SK-N-SH (cell line): ENCODE data around the gene PRR20G. TPM values are rescaled to one million over a fixed set of nuclear protein-coding genes. Genes with fewer than 3 reads are reported as not detected.

Experiments used
- CTCF ChIA-PET: fragments of 300-600, 350-600 bp; formaldehyde crosslinking; extraction: SDS; loops from one replicate; lab custom pipeline; 2021; lab: Yijun Ruan, JAX
- POLR2A ChIA-PET: fragments of 350-600 bp; sonication (Branson Sonifier 250); formaldehyde crosslinking; extraction: SDS; loops from one replicate; lab custom pipeline; 2020; ENCODE audit warnings: antibody characterized with exemption, inconsistent platforms; lab: Yijun Ruan, JAX
- DNase-seq: peaks from one replicate; pipeline ENCODE4 v3.0.0; 2012
- H2AFZ ChIP-seq: fragments of 200-600 bp; sonication (generic); 2 replicates; pipeline ENCODE4 v1.8.1; 2016; ENCODE audit warnings: antibody characterized with exemption, mild to moderate bottlenecking, low read depth
- H3F3A ChIP-seq: fragments of 200-600 bp; sonication (generic); replicated peaks from 2 replicates; pipeline ENCODE3; 2016; ENCODE audit warnings: antibody characterized with exemption, mild to moderate bottlenecking; ENCODE audit not compliant: insufficient read depth
- H3K27ac ChIP-seq, 2 experiments: fragments of 200-500 bp in 1 of 2; fragments of 200-600 bp in 1 of 2; sonication (Bioruptor generic) in 1 of 2; sonication (generic), shearing (Covaris generic) in 1 of 2; 2 replicates each; pipeline versions ENCODE4 v1.5.1 to v1.6.1; 2014 to 2016; ENCODE audit warnings: low read depth in 2 of 2, inconsistent platforms in 1 of 2, low read length in 1 of 2, mild to moderate bottlenecking in 1 of 2, mixed read lengths in 1 of 2
- H3K27me3 ChIP-seq: fragments of 200-600 bp; sonication (generic), shearing (Covaris generic); 2 replicates; pipeline ENCODE4 v1.6.1; 2016; ENCODE audit warnings: mixed run types; ENCODE audit not compliant: insufficient read depth
- H3K36me3 ChIP-seq, 2 experiments: fragments of 200-500 bp in 1 of 2; fragments of 200-600 bp in 1 of 2; sonication (Bioruptor generic) in 1 of 2; sonication (generic) in 1 of 2; replicated peaks in 1 of 2; 2 replicates each; pipeline versions ENCODE3 to v1.5.1; 2014 to 2016; ENCODE audit warnings: low read length in 1 of 2, mild to moderate bottlenecking in 1 of 2; ENCODE audit not compliant: insufficient read depth in 2 of 2, control insufficient read depth in 1 of 2
- H3K4me1 ChIP-seq, 2 experiments: fragments of 200-500 bp in 1 of 2; fragments of 200-600 bp in 1 of 2; sonication (Bioruptor generic) in 1 of 2; sonication (generic), shearing (Covaris generic) in 1 of 2; 2 replicates each; pipeline versions ENCODE4 v1.5.1 to v1.6.1; 2014 to 2016; ENCODE audit warnings: low read depth in 1 of 2, low read length in 1 of 2, mixed run types in 1 of 2; ENCODE audit not compliant: insufficient read depth in 2 of 2, control insufficient read depth in 1 of 2
- H3K4me2 ChIP-seq: fragments of 200-600 bp; sonication (generic), shearing (Covaris generic); 2 replicates; pipeline ENCODE4 v1.6.1; 2017; ENCODE audit warnings: mixed run types
- H3K4me3 ChIP-seq, 2 experiments: fragments of 200-500 bp in 1 of 2; fragments of 200-600 bp in 1 of 2; sonication (Bioruptor generic) in 1 of 2; sonication (generic), shearing (Covaris generic) in 1 of 2; 2 replicates each; pipeline versions ENCODE4 v1.5.1 to v1.8.1; 2014 to 2016; ENCODE audit warnings: low read depth in 2 of 2, inconsistent platforms in 1 of 2, low read length in 1 of 2, mild to moderate bottlenecking in 1 of 2, mixed read lengths in 1 of 2, moderate library complexity in 1 of 2
- H3K79me2 ChIP-seq: fragments of 200-600 bp; sonication (generic); 2 replicates; pipeline ENCODE4 v1.8.1; 2017; ENCODE audit warnings: mild to moderate bottlenecking; ENCODE audit not compliant: insufficient read depth
- H3K9ac ChIP-seq: fragments of 200-600 bp; sonication (generic); 2 replicates; pipeline ENCODE4 v1.6.1; 2017; ENCODE audit warnings: mixed run types
- H3K9me2 ChIP-seq: fragments of 200-600 bp; sonication (generic); 2 replicates; pipeline ENCODE4 v1.6.1; 2017; ENCODE audit warnings: mixed run types
- H3K9me3 ChIP-seq: fragments of 200-600 bp; sonication (generic); 2 replicates; pipeline ENCODE4 v1.6.1; 2017; ENCODE audit warnings: mixed run types, mild to moderate bottlenecking, moderate library complexity
- H4K20me1 ChIP-seq: fragments of 200-600 bp; sonication (generic); 2 replicates; pipeline ENCODE4 v1.6.1; 2017; ENCODE audit warnings: mild to moderate bottlenecking, mixed run types; ENCODE audit not compliant: insufficient read depth
- CHD2 ChIP-seq: fragments of 150-350 bp; IDR thresholded peaks from 2 replicates; pipeline ENCODE4 v1.6.1; 2018; ENCODE audit warnings: low read length; ENCODE audit not compliant: partially characterized antibody
- CTCF ChIP-seq: fragments of 200-600 bp; sonication (generic); IDR thresholded peaks from 2 replicates; pipeline ENCODE4 v1.6.1; 2017; ENCODE audit warnings: antibody characterized with exemption, mild to moderate bottlenecking, moderate library complexity
- ELF1 ChIP-seq: IDR thresholded peaks from 2 replicates; pipeline ENCODE4 v1.4.0; 2012
- EP300 ChIP-seq, 2 experiments: IDR thresholded peaks; 2 replicates each; pipeline versions ENCODE4 v1.4.0 to v1.6.1; 2012; ENCODE audit warnings: borderline replicate concordance in 1 of 2, low read depth in 1 of 2, low read length in 1 of 2
- EZH2phosphoT487 ChIP-seq: fragments of 200-600 bp; sonication (generic); IDR thresholded peaks from 2 replicates; pipeline ENCODE4 v1.6.1; 2017; ENCODE audit warnings: low read depth, mixed run types, mild to moderate bottlenecking, antibody characterized with exemption, moderate library complexity, borderline replicate concordance
- FOSL2 ChIP-seq: IDR thresholded peaks from 2 replicates; pipeline ENCODE4 v1.4.0; 2012; ENCODE audit warnings: low read depth, mild to moderate bottlenecking, moderate library complexity, borderline replicate concordance
- FOXJ3 ChIP-seq: sonication (generic); formaldehyde crosslinking; IDR thresholded peaks from 2 replicates; pipeline ENCODE4 v1.5.1; 2020; ENCODE audit warnings: mild to moderate bottlenecking, missing genetic modification reagents
- GABPA ChIP-seq: IDR thresholded peaks from 2 replicates; pipeline ENCODE4 v1.4.0; 2012; ENCODE audit warnings: low read depth, mild to moderate bottlenecking
- IRF3 ChIP-seq: fragments of 150-350 bp; IDR thresholded peaks from 2 replicates; pipeline ENCODE4 v1.6.1; 2016; ENCODE audit warnings: mild to moderate bottlenecking, low read depth, low read length
- JUND ChIP-seq: IDR thresholded peaks from 2 replicates; pipeline ENCODE4 v1.4.0; 2012
- MAX ChIP-seq: IDR thresholded peaks from 2 replicates; pipeline ENCODE4 v1.4.0; 2012; ENCODE audit warnings: low read depth
- PBX3 ChIP-seq: IDR thresholded peaks from 2 replicates; pipeline ENCODE4; 2012
- RCOR1 ChIP-seq: fragments of 150-350 bp; IDR thresholded peaks from 2 replicates; pipeline ENCODE4 v1.6.1; 2017; ENCODE audit warnings: antibody characterized with exemption, low read length
- REST ChIP-seq: IDR thresholded peaks from 2 replicates; pipeline ENCODE4 v1.6.1; 2012; ENCODE audit warnings: mild to moderate bottlenecking, low read depth, low read length, moderate library complexity
- RFX5 ChIP-seq: IDR thresholded peaks from 2 replicates; pipeline ENCODE4 v1.6.1; 2012; ENCODE audit warnings: mild to moderate bottlenecking, improper control_type of control experiment, low read length
- RXRA ChIP-seq: IDR thresholded peaks from 2 replicates; pipeline ENCODE4 v1.4.0; 2012; ENCODE audit warnings: low read depth, mild to moderate bottlenecking, borderline replicate concordance
- SMC3 ChIP-seq: IDR thresholded peaks from 2 replicates; pipeline ENCODE4 v1.6.1; 2012; ENCODE audit warnings: low read depth, low read length, improper control_type of control experiment
- TAF1 ChIP-seq: IDR thresholded peaks from 2 replicates; pipeline ENCODE4 v1.6.1; 2012; ENCODE audit warnings: low read depth, mild to moderate bottlenecking, low read length, moderate library complexity, borderline replicate concordance
- TEAD4 ChIP-seq: IDR thresholded peaks from 2 replicates; pipeline ENCODE4 v1.4.0; 2012; ENCODE audit warnings: mild to moderate bottlenecking, borderline replicate concordance; ENCODE audit not compliant: insufficient read depth
- YY1 ChIP-seq: IDR thresholded peaks from 2 replicates; pipeline ENCODE4 v1.4.0; 2012; ENCODE audit warnings: low read depth, mild to moderate bottlenecking
- WGBS: methylation state at CpG from one replicate; pipeline ENCODE4 v1.1.6; 2017; ENCODE audit warnings: low lambda C conversion rate; 5-methylcytosine and 5-hydroxymethylcytosine counted together
- polyA plus RNA-seq, 3 experiments: library from polyadenylated mRNA; depleted of rRNA; stranded (reverse); fragments of >200 nt; gene quantifications; 2 replicates each; pipeline ENCODE4 v1.2.3, GENCODE V29; 2012

The PRR20G gene
- polyA plus RNA-seq, 1 of the 3 experiments (the other 2 are of a cell fraction) = not detected

GRCh38 chr3:127264794-127265514, 22.9 kb downstream of the PRR20G start:
- WGBS = 69% methylated on average over 8 of the region's 11 CpGs
- peaks cover 4 to 14% of the 10 kb centered on the region in 2 experiments; a peak in 1 of 4 replicates for H3K4me1 ChIP-seq
- no peaks in the 10 kb centered on the region for H3K9me3 ChIP-seq
- peak overlapping the region; percentile 27; the same call in 1 of the 2 replicates for H3K4me2 ChIP-seq
- ChIA-PET CTCF (interaction anchor here (1.3 to 2.4 kb wide), 4 partner anchors 10 to 283 kb away, joined by 3 to 9 read pairs (median 5); no protein-coding TSS in a partner anchor), POLR2A (no interaction called here)
- no peak overlapping the region for H3K27ac ChIP-seq
- TF ChIP-seq EZH2phosphoT487 (no peak), CTCF (no peak), PBX3 (no peak), ELF1 (no peak), IRF3 (no peak), TEAD4 (no peak), SMC3 (no peak), RXRA (no peak), REST (no peak), FOSL2 (no peak), GABPA (no peak), FOXJ3 (CRISPR knock-in tag) (no peak), CHD2 (no peak), TAF1 (no peak), RFX5 (no peak), JUND (no peak), YY1 (no peak), MAX (no peak), RCOR1 (no peak), EP300 (IDR thresholded peaks at IDR 0.05; ENCODE audit: borderline replicate concordance in 1 of 2, low read depth in 1 of 2, low read length in 1 of 2) (no peak)
- H3K9me2 ChIP-seq = no peaks in the 10 kb centered on the region
- no peak overlapping the region for H2AFZ ChIP-seq
- no peaks in the 10 kb centered on the region for H3F3A ChIP-seq
- no peaks in the 10 kb centered on the region for H3K36me3 ChIP-seq
- H3K9ac ChIP-seq = no peak overlapping the region
- H3K79me2 ChIP-seq = no peaks in the 10 kb centered on the region
- no peak overlapping the region for H3K4me3 ChIP-seq
- no peaks in the 10 kb centered on the region for H4K20me1 ChIP-seq
- H3K27me3 ChIP-seq = no peaks in the 10 kb centered on the region
- no peak for DNase-seq
